ENCODE measurements around the gene CACHD1. TPM values are rescaled to one million over a fixed set of nuclear protein-coding genes. Genes with fewer than 3 reads are reported as not detected.

Gene CACHD1
- total RNA-seq, 2 experiments from 2014 or later, result 0.05 TPM; not detected in 1

- Mint-ChIP-seq H3K36me3 (ENCODE audit: low read depth) (no peaks in the 10 kb centered on the region), H3K27ac (no peak overlapping the region)
- CTCF ChIA-PET, result no interaction called here
These were observed 11.0 kb upstream of the CACHD1 start for GRCh38 chr1:64458915-64459314.

GRCh38 chr1:64459743-64460142 lies 10.2 kb upstream of the CACHD1 start:
- no peaks in the 10 kb centered on the region for H3K4me1 Mint-ChIP-seq
- H3K27ac Mint-ChIP-seq, result no peak overlapping the region
- POLR2A ChIA-PET, result no interaction called here
- CTCF ChIA-PET, result no interaction called here
- H3K36me3 Mint-ChIP-seq (ENCODE audit: low read depth), result no peaks in the 10 kb centered on the region
- peaks cover 3% of the 10 kb centered on the region for H3K27me3 Mint-ChIP-seq
- H3K9me3 Mint-ChIP-seq, result no peaks in the 10 kb centered on the region
- DNase-seq, result no peak
- H3K4me3 Mint-ChIP-seq, result no peak overlapping the region

More at GRCh38 chr1:64458915-64459314, 11.0 kb upstream of the CACHD1 start:
- Mint-ChIP-seq H3K4me1 (no peaks in the 10 kb centered on the region), H3K4me3 (no peak overlapping the region), H3K27me3 (peaks cover 3% of the 10 kb centered on the region), H3K9me3 (no peaks in the 10 kb centered on the region)
- POLR2A ChIA-PET, result no interaction called here
- no peak for DNase-seq

GRCh38 chr1:64466033-64466432 lies 3.9 kb upstream of the CACHD1 start:
- H3K36me3 Mint-ChIP-seq (ENCODE audit: low read depth), result no peaks in the 10 kb centered on the region
- POLR2A ChIA-PET, result no interaction called here
- peaks cover 6% of the 10 kb centered on the region for H3K4me1 Mint-ChIP-seq
- H3K4me3 Mint-ChIP-seq, result no peak overlapping the region
- no peaks in the 10 kb centered on the region for H3K9me3 Mint-ChIP-seq
- DNase-seq, result no peak
- CTCF ChIA-PET, result no interaction called here
- no peak overlapping the region for H3K27ac Mint-ChIP-seq
- peaks cover 27% of the 10 kb centered on the region for H3K27me3 Mint-ChIP-seq

- ChIA-PET POLR2A (no interaction called here), CTCF (no interaction called here)
- no peak for DNase-seq
- Mint-ChIP-seq H3K9me3 (no peaks in the 10 kb centered on the region), H3K36me3 (ENCODE audit: low read depth) (no peaks in the 10 kb centered on the region), H3K27ac (no peak overlapping the region), H3K4me3 (peak overlapping the region; percentile 14), H3K27me3 (peaks cover 49% of the 10 kb centered on the region), H3K4me1 (peaks cover 11% of the 10 kb centered on the region)
These were observed 583 bp upstream of the CACHD1 start for GRCh38 chr1:64469116-64469976.

- H3K4me3 Mint-ChIP-seq, result peak overlapping the region; percentile 64
- no peak for DNase-seq
- peaks cover 49% of the 10 kb centered on the region for H3K27me3 Mint-ChIP-seq
- H3K27ac Mint-ChIP-seq, result no peak overlapping the region
- H3K4me1 Mint-ChIP-seq, result peaks cover 11% of the 10 kb centered on the region
- ChIA-PET POLR2A (no interaction called here), CTCF (interaction anchor here (1.0 kb wide), 1 partner anchor 779 kb away, joined by 3 read pairs; no protein-coding TSS in a partner anchor)
- H3K36me3 Mint-ChIP-seq (ENCODE audit: low read depth), result no peaks in the 10 kb centered on the region
- no peaks in the 10 kb centered on the region for H3K9me3 Mint-ChIP-seq
These were observed 812 bp downstream of the CACHD1 start for GRCh38 chr1:64470665-64471217.

GRCh38 chr1:64471218-64472039 lies 1.5 kb downstream of the CACHD1 start:
- no peak for DNase-seq
- CTCF ChIA-PET, result interaction anchor here (1.0 kb wide), 1 partner anchor 779 kb away, joined by 3 read pairs; no protein-coding TSS in a partner anchor
- peaks cover 50% of the 10 kb centered on the region for H3K27me3 Mint-ChIP-seq
- POLR2A ChIA-PET, result no interaction called here
- no peak overlapping the region for H3K27ac Mint-ChIP-seq
- peaks cover 11% of the 10 kb centered on the region for H3K4me1 Mint-ChIP-seq
- peak overlapping the region; percentile 64 for H3K4me3 Mint-ChIP-seq
- H3K36me3 Mint-ChIP-seq (ENCODE audit: low read depth), result no peaks in the 10 kb centered on the region
- H3K9me3 Mint-ChIP-seq, result no peaks in the 10 kb centered on the region

GRCh38 chr1:64472040-64472376 lies 2.1 kb downstream of the CACHD1 start:
- no peak for DNase-seq
- Mint-ChIP-seq H3K27me3 (peaks cover 53% of the 10 kb centered on the region), H3K36me3 (ENCODE audit: low read depth) (no peaks in the 10 kb centered on the region), H3K4me3 (no peak overlapping the region), H3K4me1 (peaks cover 11% of the 10 kb centered on the region), H3K9me3 (no peaks in the 10 kb centered on the region), H3K27ac (no peak overlapping the region)
- ChIA-PET POLR2A (no interaction called here), CTCF (no interaction called here)

- CTCF ChIA-PET, result no interaction called here
- Mint-ChIP-seq H3K27me3 (peaks cover 47% of the 10 kb centered on the region), H3K4me3 (no peak overlapping the region), H3K27ac (no peak overlapping the region), H3K36me3 (ENCODE audit: low read depth) (no peaks in the 10 kb centered on the region), H3K4me1 (peaks cover 11% of the 10 kb centered on the region), H3K9me3 (no peaks in the 10 kb centered on the region)
- POLR2A ChIA-PET, result no interaction called here
- DNase-seq, result no peak
These were observed 2.9 kb downstream of the CACHD1 start for GRCh38 chr1:64472805-64473204.

GRCh38 chr1:64473367-64473766 lies 3.4 kb downstream of the CACHD1 start:
- no peak overlapping the region for H3K27ac Mint-ChIP-seq
- DNase-seq, result no peak
- H3K9me3 Mint-ChIP-seq, result no peaks in the 10 kb centered on the region
- no peak overlapping the region for H3K4me3 Mint-ChIP-seq
- H3K27me3 Mint-ChIP-seq, result peaks cover 43% of the 10 kb centered on the region
- H3K4me1 Mint-ChIP-seq, result peaks cover 11% of the 10 kb centered on the region
- POLR2A ChIA-PET, result no interaction called here
- no peaks in the 10 kb centered on the region for H3K36me3 Mint-ChIP-seq (ENCODE audit: low read depth)
- CTCF ChIA-PET, result no interaction called here

GRCh38 chr1:64474133-64474532 lies 4.2 kb downstream of the CACHD1 start:
- Mint-ChIP-seq H3K4me3 (no peak overlapping the region), H3K4me1 (peaks cover 11% of the 10 kb centered on the region), H3K9me3 (no peaks in the 10 kb centered on the region), H3K27ac (no peak overlapping the region), H3K27me3 (peaks cover 37% of the 10 kb centered on the region), H3K36me3 (ENCODE audit: low read depth) (no peaks in the 10 kb centered on the region)
- CTCF ChIA-PET, result no interaction called here
- DNase-seq, result no peak
- POLR2A ChIA-PET, result no interaction called here

GRCh38 chr1:64474665-64475439 lies 4.9 kb downstream of the CACHD1 start:
- Mint-ChIP-seq H3K27me3 (peaks cover 33% of the 10 kb centered on the region), H3K9me3 (no peaks in the 10 kb centered on the region), H3K4me3 (no peak overlapping the region), H3K27ac (no peak overlapping the region), H3K36me3 (ENCODE audit: low read depth) (no peaks in the 10 kb centered on the region), H3K4me1 (peaks cover 8% of the 10 kb centered on the region)
- CTCF ChIA-PET, result no interaction called here
- POLR2A ChIA-PET, result no interaction called here
- no peak for DNase-seq

GRCh38 chr1:64476251-64476952 lies 6.5 kb downstream of the CACHD1 start:
- DNase-seq, result no peak
- Mint-ChIP-seq H3K9me3 (no peaks in the 10 kb centered on the region), H3K36me3 (ENCODE audit: low read depth) (no peaks in the 10 kb centered on the region), H3K4me1 (peaks cover 2% of the 10 kb centered on the region), H3K27me3 (peaks cover 30% of the 10 kb centered on the region), H3K4me3 (no peak overlapping the region), H3K27ac (no peak overlapping the region)
- CTCF ChIA-PET, result no interaction called here
- POLR2A ChIA-PET, result no interaction called here

Measured in activated CD4-positive, alpha-beta memory T cell treated with anti-CD3 and anti-CD28 coated beads, Interleukin-2, amount 10 ng/mL, durations not matched to agents 7 days and 5 days (primary cell).